ENCODE results near the gene ZNF609.

Gene ZNF609

DNA sequence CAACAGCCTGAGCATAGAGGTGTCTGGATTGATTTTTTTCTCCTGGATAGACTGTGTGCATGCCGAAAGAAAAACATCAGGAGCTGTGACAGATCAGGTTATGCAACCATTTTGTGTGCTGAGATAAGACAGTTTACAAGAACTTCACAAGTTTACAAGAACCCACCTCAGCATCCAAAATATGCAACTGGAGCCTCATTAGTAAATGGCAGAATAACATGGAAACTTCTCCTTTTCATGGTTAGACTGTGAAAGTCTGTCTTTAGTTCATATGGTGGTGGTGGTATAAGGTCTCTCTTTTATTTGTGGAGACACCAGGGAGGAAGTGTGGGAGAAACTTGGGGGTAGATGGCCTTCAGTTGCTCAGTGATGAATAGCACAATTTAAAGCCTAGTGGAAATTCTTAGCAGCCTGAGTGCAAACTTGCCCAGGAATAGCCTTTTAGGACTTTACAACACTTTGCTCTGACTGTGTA is 3.7 kb upstream of the ZNF609 start:
- no peak for TF ChIP-seq CTCF (IDR thresholded peaks at IDR 0.05; ENCODE audit: low read depth, low read length, missing control alignments)
- DNase-seq (ENCODE audit: extremely low read depth, low read depth) = no peak
- no peak overlapping the region for H3K4me3 ChIP-seq (replicated peaks; ENCODE audit: low read depth, low read length)

GRCh38 chr15:64459066-64459781 is 1.2 kb upstream of the ZNF609 start:
- no peak for TF ChIP-seq CTCF (IDR thresholded peaks at IDR 0.05; ENCODE audit: low read depth, low read length, missing control alignments)
- no peak for DNase-seq (ENCODE audit: extremely low read depth, low read depth)
- H3K4me3 ChIP-seq (replicated peaks; ENCODE audit: low read depth, low read length) = no peak overlapping the region

DNA sequence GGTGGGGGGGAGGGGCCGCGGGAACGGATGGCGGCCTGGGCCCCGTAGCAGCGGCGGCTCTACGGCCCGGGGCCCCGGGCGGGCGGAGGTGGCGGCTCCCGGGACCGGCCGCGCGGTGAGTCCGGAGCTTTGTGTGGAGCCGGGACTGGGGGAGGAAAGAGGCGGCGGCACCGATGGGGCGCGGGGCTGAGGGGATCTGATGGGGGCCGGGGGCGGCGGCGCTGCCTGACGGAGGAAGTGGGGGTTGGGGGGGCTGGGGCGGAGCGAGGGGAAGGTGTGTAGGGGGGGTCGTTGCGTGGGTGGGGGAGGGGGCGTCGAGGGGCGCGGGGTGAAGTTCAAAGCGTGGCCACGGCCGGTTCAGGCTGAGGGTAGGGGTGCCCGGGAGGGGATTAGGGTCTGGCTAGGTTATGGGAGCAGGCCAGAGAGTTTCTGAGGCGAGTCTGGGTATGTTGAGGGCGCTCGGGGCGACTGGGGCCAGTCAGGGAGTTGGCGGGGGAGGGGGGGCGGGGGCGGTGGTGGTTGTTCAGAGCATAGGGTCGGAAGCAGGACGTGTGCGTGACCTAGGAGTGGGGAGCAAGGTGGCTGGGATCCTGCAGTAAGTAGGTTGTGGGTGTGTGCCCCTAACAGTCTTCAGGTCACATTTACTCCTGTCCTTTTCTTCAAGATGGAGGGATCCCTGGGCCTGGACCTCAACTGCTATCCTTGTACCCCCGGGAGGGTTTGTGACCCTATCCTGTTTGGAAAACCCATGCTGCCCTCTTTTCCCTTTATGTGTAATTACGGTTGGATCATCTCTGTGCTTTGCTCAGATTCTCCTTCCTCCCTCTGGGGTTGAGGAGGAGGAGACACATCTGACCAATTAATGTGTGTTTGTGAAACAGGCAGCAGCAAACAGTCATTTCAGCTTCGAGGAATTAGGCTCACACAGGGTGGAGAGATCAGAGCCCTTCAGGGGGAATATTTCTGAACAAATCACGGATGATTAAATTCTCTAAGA is 644 bp downstream of the ZNF609 start:
- peak; percentile 59 for DNase-seq (ENCODE audit: extremely low read depth, low read depth)
- no peak for TF ChIP-seq CTCF (IDR thresholded peaks at IDR 0.05; ENCODE audit: low read depth, low read length, missing control alignments)

GRCh38 chr15:64461721-64462162 is 1.4 kb downstream of the ZNF609 start:
- TF ChIP-seq CTCF (IDR thresholded peaks at IDR 0.05; ENCODE audit: low read depth, low read length, missing control alignments) = no peak
- H3K4me3 ChIP-seq (replicated peaks; ENCODE audit: low read depth, low read length) = peak overlapping the region; percentile 54
- DNase-seq (ENCODE audit: extremely low read depth, low read depth) = no peak

More for the DNA sequence above, 644 bp downstream of the ZNF609 start:
- peak overlapping the region; percentile 54 for H3K4me3 ChIP-seq (replicated peaks; ENCODE audit: low read depth, low read length)

DNA sequence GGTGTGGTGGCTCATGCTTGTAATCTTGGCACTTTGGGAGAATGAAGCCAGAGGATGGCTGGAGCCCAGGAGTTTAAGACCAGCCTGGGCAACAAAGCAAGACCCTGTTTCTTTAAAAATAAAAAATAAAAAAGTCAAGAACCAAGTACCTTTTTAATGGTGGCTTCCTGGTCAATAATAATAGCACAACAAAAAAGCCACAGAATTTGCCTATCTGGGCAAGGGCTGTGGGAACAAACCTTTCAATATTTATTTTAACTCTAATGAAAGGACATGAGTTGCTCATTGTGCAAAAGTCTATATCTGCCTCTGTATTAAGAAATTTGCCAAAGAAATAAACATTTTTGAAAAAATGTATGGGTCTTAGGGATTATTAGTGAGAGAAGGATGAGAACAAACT is 2.1 kb downstream of the ZNF609 start:
- TF ChIP-seq CTCF (IDR thresholded peaks at IDR 0.05; ENCODE audit: low read depth, low read length, missing control alignments) = no peak
- H3K4me3 ChIP-seq (replicated peaks; ENCODE audit: low read depth, low read length) = peak overlapping the region; percentile 54
- no peak for DNase-seq (ENCODE audit: extremely low read depth, low read depth)

DNA sequence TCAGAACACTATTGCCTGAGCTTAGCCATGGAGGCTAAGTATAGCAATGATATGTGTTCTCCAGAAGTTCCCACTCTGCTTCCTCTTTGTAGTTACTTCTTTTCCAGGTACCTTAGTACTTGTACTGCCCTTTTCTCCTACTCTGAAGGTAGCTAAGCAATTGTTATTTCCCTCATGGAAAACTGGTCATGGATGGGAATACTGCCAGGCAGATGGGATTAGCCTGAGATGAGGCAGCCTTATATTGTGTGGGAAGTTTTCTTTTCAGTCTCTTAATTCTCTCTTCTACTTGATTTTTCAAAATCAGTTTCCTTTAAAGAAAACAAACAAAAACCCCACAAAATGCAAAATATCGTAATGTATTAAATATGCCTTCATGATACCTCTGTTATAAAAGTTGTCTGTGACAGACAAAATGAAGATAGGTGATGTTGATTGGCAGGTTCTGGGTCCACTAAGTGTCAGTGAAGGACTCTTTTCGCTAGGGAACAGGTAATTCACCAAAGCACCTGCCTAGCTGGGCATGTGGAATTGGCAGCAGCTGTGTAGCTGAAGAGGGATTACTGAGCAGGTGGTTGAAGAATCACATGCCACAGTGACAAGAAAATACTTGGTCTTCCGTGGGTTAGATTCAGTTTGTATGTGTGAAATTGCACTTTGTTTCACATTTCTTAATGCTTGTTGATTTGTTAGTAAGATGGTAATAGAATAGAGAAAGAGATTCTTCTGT is 4.1 kb downstream of the ZNF609 start:
- TF ChIP-seq CTCF (IDR thresholded peaks at IDR 0.05; ENCODE audit: low read depth, low read length, missing control alignments) = no peak
- DNase-seq (ENCODE audit: extremely low read depth, low read depth) = no peak
- H3K4me3 ChIP-seq (replicated peaks; ENCODE audit: low read depth, low read length) = no peak overlapping the region

Measured in HFF-Myc (cell line).